Fibroblast of skin of scalp (primary cell): ENCODE data around the gene G6PC1.
"Not testable (repeated sequence)": the region's sequence is repeated elsewhere in the genome, so short reads cannot be mapped to it uniquely, and the experiment has no call there.

Experiments
- DNase-seq: peaks from one replicate; pipeline ENCODE4 v3.0.0-alpha.2; 2013

The G6PC1 gene

GRCh38 chr17:42904110-42904469, 3.5 kb downstream of the G6PC1 start:
- DNase-seq = no peak

GRCh38 chr17:42906772-42907446, 6.3 kb downstream of the G6PC1 start:
- no peak for DNase-seq

GRCh38 chr17:42908872-42909700, 8.5 kb downstream of the G6PC1 start:
- no peak for DNase-seq

- no peak for DNase-seq
Measured at GRCh38 chr17:42913522-42913921, 12.9 kb downstream of the G6PC1 start.

GRCh38 chr17:42913981-42914617, 13.5 kb downstream of the G6PC1 start:
- DNase-seq = no peak

GRCh38 chr17:42915288-42915687, 14.7 kb downstream of the G6PC1 start:
- not testable (repeated sequence) for DNase-seq

- DNase-seq = not testable (repeated sequence)
Measured at GRCh38 chr17:42916388-42917235, 16.0 kb downstream of the G6PC1 start.

GRCh38 chr17:42917236-42917603, 16.6 kb downstream of the G6PC1 start:
- DNase-seq = no peak

GRCh38 chr17:42918902-42919521, 18.4 kb downstream of the G6PC1 start:
- DNase-seq = no peak

GRCh38 chr17:42919522-42920077, 19.0 kb downstream of the G6PC1 start:
- not testable (repeated sequence) for DNase-seq

- DNase-seq = no peak
Measured at GRCh38 chr17:42920106-42920900, 19.7 kb downstream of the G6PC1 start.

- no peak for DNase-seq
Measured at GRCh38 chr17:42920922-42921321, 20.3 kb downstream of the G6PC1 start.

GRCh38 chr17:42922294-42922693, 21.7 kb downstream of the G6PC1 start:
- DNase-seq = no peak

GRCh38 chr17:42923472-42923871, 22.9 kb downstream of the G6PC1 start:
- not testable (repeated sequence) for DNase-seq

- no peak for DNase-seq
Measured at GRCh38 chr17:42924891-42925290, 24.3 kb downstream of the G6PC1 start.

- peak; percentile 70 for DNase-seq
Measured at GRCh38 chr17:42928714-42929496, 28.3 kb downstream of the G6PC1 start.

- DNase-seq = no peak
Measured at GRCh38 chr17:42929497-42929844, 28.9 kb downstream of the G6PC1 start.

- DNase-seq = peak; percentile 63
Measured at GRCh38 chr17:42937712-42938596, 37.4 kb downstream of the G6PC1 start.

GRCh38 chr17:42944211-42944610, 43.6 kb downstream of the G6PC1 start:
- DNase-seq = no peak
